DOHH2 (cell line): ENCODE measurements around the gene TRIM67.

Source experiments
- H3F3A ChIP-seq: fragments of 200-600 bp; sonication (generic), shearing (Covaris generic); 2 replicates; pipeline ENCODE4 v1.6.0; 2016; ENCODE audit warnings: antibody characterized with exemption, mild to moderate bottlenecking; ENCODE audit not compliant: control insufficient read depth, insufficient read depth
- H3K27ac ChIP-seq: fragments of 200-600 bp; sonication (generic); 2 replicates; pipeline ENCODE4 v1.5.1; 2014; ENCODE audit warnings: low read depth, mild to moderate bottlenecking, low read length, moderate library complexity
- H3K27me3 ChIP-seq: fragments of 200-600 bp; sonication (generic); 2 replicates; pipeline ENCODE4 v1.6.1; 2014; ENCODE audit warnings: mild to moderate bottlenecking, low read length, mixed read lengths; ENCODE audit not compliant: control insufficient read depth
- H3K36me3 ChIP-seq: fragments of 200-600 bp; sonication (generic); 2 replicates; pipeline ENCODE4 v1.6.1; 2014; ENCODE audit warnings: mild to moderate bottlenecking, low read length, moderate library complexity, mixed read lengths; ENCODE audit not compliant: control insufficient read depth
- H3K4me1 ChIP-seq: fragments of 200-600 bp; sonication (generic); 2 replicates; pipeline ENCODE4 v1.6.1; 2014; ENCODE audit warnings: mild to moderate bottlenecking, low read length, mixed read lengths; ENCODE audit not compliant: control insufficient read depth
- H3K4me2 ChIP-seq: fragments of 200-600 bp; sonication (generic); 2 replicates; pipeline ENCODE4 v1.6.0; 2014; ENCODE audit warnings: mild to moderate bottlenecking, low read length, moderate library complexity
- H3K4me3 ChIP-seq: fragments of 200-600 bp; sonication (generic); 2 replicates; pipeline ENCODE4 v1.5.1; 2014; ENCODE audit warnings: mild to moderate bottlenecking, low read length, mixed read lengths
- H3K79me2 ChIP-seq: fragments of 200-600 bp; sonication (generic); 2 replicates; pipeline ENCODE4 v1.6.1; 2014; ENCODE audit warnings: mild to moderate bottlenecking, low read length, mixed read lengths; ENCODE audit not compliant: control insufficient read depth
- H3K9me2 ChIP-seq: fragments of 200-600 bp; sonication (generic); replicated peaks from 2 replicates; pipeline ENCODE4 v1.6.1; 2014; ENCODE audit warnings: mild to moderate bottlenecking, low read length, mixed read lengths; ENCODE audit not compliant: control insufficient read depth
- H3K9me3 ChIP-seq: fragments of 200-600 bp; sonication (generic); 2 replicates; pipeline ENCODE4 v1.6.1; 2014; ENCODE audit warnings: antibody characterized with exemption, low read length, mixed read lengths; ENCODE audit not compliant: control insufficient read depth, insufficient read depth
- H4K20me1 ChIP-seq: fragments of 200-600 bp; sonication (generic); 2 replicates; pipeline ENCODE4 v1.6.0; 2014; ENCODE audit warnings: low read depth, mild to moderate bottlenecking, antibody characterized with exemption, low read length, moderate library complexity; ENCODE audit not compliant: control insufficient read depth, insufficient read depth
- CTCF ChIP-seq: fragments of 200-600 bp; sonication (generic); IDR thresholded peaks from one replicate; pipeline ENCODE4 v1.5.1; 2014; ENCODE audit warnings: antibody characterized with exemption, mild to moderate bottlenecking, low read depth, low read length; ENCODE audit not compliant: poor library complexity, severe bottlenecking
- EZH2phosphoT487 ChIP-seq: fragments of 200-600 bp; sonication (generic); IDR thresholded peaks from 2 replicates; pipeline ENCODE4 v1.6.1; 2017; ENCODE audit warnings: borderline replicate concordance, mild to moderate bottlenecking, antibody characterized with exemption, low read length, moderate library complexity, mixed read lengths

The TRIM67 gene

GRCh38 chr1:231161667-231162296, at the start of gene TRIM67:
Gene TRIM67 (plus strand): TSS chr1:231162058. CDS start chr1:231162970, 912 bp downstream.
- no peaks in the 10 kb centered on the region for H3K79me2 ChIP-seq
- H3K9me3 ChIP-seq: no peaks in the 10 kb centered on the region
- no peaks in the 10 kb centered on the region for H3K9me2 ChIP-seq
- H3K27ac ChIP-seq: no peak within 1 kb of the TSS
- TF ChIP-seq EZH2phosphoT487: no peak
- no peak for TF ChIP-seq CTCF
- no peaks in the 10 kb centered on the region for H3K36me3 ChIP-seq
- H3F3A ChIP-seq: no peaks in the 10 kb centered on the region
- no peaks in the 10 kb centered on the region for H4K20me1 ChIP-seq
- no peaks in the 10 kb centered on the region for H3K4me1 ChIP-seq
- no peak within 1 kb of the TSS for H3K4me2 ChIP-seq
- H3K4me3 ChIP-seq: no peak within 1 kb of the TSS
- H3K27me3 ChIP-seq: peaks cover 5% of the 10 kb centered on the region; the same call in 1 of the 2 replicates

GRCh38 chr1:231116738-231117137, 45.1 kb upstream of the TRIM67 start:
- no peaks in the 10 kb centered on the region for H3K9me2 ChIP-seq
- H3K4me3 ChIP-seq: no peak overlapping the region
- H3K9me3 ChIP-seq: no peaks in the 10 kb centered on the region
- TF ChIP-seq EZH2phosphoT487: no peak
- no peak for TF ChIP-seq CTCF
- peaks cover 6% of the 10 kb centered on the region for H3K27me3 ChIP-seq
- no peaks in the 10 kb centered on the region for H4K20me1 ChIP-seq
- H3F3A ChIP-seq: no peaks in the 10 kb centered on the region
- no peaks in the 10 kb centered on the region for H3K36me3 ChIP-seq
- no peak overlapping the region for H3K4me2 ChIP-seq
- H3K4me1 ChIP-seq: no peaks in the 10 kb centered on the region
- H3K79me2 ChIP-seq: no peaks in the 10 kb centered on the region
- no peak overlapping the region for H3K27ac ChIP-seq

GRCh38 chr1:231118704-231119453, 43.0 kb upstream of the TRIM67 start:
- no peak overlapping the region for H3K4me2 ChIP-seq
- no peaks in the 10 kb centered on the region for H3K9me3 ChIP-seq
- H3K36me3 ChIP-seq: no peaks in the 10 kb centered on the region
- no peak for TF ChIP-seq EZH2phosphoT487
- no peak for TF ChIP-seq CTCF
- H3K27me3 ChIP-seq: peaks cover 6% of the 10 kb centered on the region
- no peaks in the 10 kb centered on the region for H3F3A ChIP-seq
- no peaks in the 10 kb centered on the region for H3K79me2 ChIP-seq
- H3K4me1 ChIP-seq: no peaks in the 10 kb centered on the region
- H3K9me2 ChIP-seq: no peaks in the 10 kb centered on the region
- no peak overlapping the region for H3K27ac ChIP-seq
- H4K20me1 ChIP-seq: no peaks in the 10 kb centered on the region
- no peak overlapping the region for H3K4me3 ChIP-seq
